Right ventricle myocardium inferior (tissue), 1 donor: ENCODE results near the gene APH1B. TPM values are rescaled to one million over a fixed set of nuclear protein-coding genes. Genes with fewer than 3 reads are reported as not detected.

Experiments
- ATAC-seq: fragments of 200-7000 bp; cut with Tn5 transposase; one replicate; pipeline ENCODE4 v1.9.1; 2020; ENCODE audit warnings: mild to moderate bottlenecking, moderate library complexity
- DNase-seq: peaks from one replicate; pipeline ENCODE4 v3.0.0; 2021; ENCODE audit errors: missing footprints
- intact Hi-C: fragments of 100-400 bp; cut with DNase I; formaldehyde crosslinking; loops from one replicate; pipeline ENCODE4 v1.11.0; 2022
- total RNA-seq: library from RNA; stranded (reverse); fragmentation: NEBNext Ultra II Directional; extraction: Animal tissue kit (Norgen Biotek cat#: 25700); gene quantifications from one replicate; pipeline ENCODE4 v1.2.1, GENCODE V29; 2021
- donor health status: DM: no; HTN: yes; CAD: no; lungs with severe emphysema.

APH1B gene
- total RNA-seq, 1 donor from 2014 or later: 6.2 TPM

DNA sequence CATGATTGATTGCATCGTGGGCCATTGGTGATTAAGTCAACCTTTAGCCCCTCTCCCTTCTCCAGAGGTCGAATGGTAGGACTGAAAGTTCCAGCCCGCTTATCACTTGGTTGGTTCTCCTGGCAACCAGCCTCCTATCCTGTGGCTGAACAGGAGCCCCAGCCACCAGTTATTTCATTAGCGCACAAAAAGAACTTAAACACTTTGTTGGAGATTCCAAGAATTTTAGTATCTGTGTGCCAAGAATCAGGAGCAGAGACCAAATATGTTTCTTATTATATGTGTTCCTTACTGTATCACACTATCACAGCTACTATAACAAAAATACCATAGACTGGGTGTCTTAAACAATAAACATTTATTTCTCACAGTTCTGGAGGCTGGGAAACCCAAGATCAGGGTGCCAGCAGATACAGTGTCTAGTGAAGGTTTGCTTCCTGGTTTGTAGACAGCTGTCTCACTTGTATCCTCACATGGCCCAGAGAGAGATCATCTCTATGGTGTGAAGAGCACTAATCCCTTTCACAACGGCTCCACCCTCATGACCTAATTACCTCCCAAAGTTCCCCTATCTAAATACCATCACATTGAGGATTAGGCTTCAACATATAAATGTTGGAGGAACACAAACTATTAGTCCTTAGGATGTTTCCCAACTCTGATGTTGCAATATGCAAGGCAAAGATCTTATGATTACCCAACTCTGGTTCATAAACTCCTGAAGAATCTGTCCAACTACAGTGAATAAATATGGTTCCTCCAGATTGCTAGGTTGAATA lies 30.5 kb upstream of the APH1B start:
- DNase-seq (no peak), ATAC-seq (peak; percentile 85)
- intact Hi-C loops: loop anchor here (10.0 kb wide), 1 partner anchor 92 kb away; the partner anchor contains the start of gene RPS27L

DNA sequence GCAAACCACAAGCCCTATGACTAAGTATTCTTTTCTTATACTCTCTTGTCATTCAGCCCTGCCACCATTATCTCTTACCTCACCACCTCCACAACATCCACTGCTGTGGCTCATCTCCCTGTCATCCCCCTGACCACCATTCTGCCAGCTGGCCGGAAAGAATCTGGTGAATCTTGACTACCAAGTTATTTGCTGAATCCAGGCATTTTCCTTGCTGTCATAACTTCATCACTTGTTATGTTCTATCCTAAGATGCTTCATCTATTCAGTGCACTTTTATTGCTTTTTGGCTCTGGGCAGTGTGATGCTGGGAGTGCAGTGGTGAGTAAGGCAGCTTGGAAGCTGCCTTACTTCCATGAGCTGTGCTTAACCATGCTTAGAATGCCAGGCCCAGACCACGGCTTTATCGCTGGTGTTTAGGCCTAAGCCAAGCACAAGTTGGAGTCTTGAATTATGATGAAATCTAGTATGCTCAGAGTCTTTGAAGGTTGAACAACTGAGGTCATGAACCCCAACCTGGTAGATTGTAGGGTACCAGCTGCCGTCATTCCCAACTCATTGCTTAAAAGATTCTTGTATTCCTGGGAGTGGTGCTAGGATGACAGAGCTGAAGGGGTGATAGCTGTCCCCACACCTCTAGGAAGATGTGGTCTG lies 27.0 kb upstream of the APH1B start:
- no peak for ATAC-seq
- intact Hi-C loops: no loop called here

DNA sequence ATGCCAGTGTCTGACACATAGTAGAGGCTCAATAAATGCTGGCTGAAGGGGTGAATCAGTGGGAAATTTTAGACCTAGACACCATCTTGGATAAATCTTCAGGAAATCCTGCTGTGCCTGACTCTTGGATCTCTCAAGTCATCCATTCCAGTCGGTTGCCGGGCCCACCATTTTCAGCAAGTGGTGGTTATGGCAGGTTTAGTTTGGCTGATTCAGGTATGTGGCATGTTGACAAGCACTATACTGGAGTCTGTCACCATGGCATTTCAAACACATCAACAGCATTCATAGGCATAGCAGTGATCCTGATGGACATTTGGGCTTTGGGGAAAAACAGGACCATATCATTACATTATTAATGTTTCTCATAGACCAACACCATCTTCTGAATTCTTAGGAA lies 25.7 kb upstream of the APH1B start:
- intact Hi-C loops: no loop called here
- no peak for ATAC-seq

More for the DNA sequence above, 27.0 kb upstream of the APH1B start:
- no peak for DNase-seq

DNA sequence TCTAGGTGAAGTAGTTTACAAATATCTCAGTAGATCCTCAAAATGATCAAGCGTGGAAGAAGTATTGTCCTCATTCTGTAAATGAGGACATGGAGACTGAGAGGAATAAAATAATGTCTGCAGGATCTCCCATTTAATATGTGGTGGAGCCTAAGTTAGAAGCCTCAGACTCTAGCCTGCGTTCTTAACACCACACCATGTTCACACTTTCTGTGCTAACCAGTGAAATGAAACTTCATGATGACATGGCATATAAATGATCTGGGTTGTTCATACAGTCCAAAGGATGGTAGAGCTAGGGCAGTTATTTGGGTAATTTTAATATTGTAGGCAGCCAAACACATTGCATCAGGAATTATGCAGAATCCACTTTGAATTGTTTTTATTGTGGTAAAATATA lies 25.1 kb upstream of the APH1B start:
- intact Hi-C loops: no loop called here
- DNase-seq (no peak), ATAC-seq (no peak)

More for the DNA sequence above, 25.7 kb upstream of the APH1B start:
- DNase-seq: no peak

DNA sequence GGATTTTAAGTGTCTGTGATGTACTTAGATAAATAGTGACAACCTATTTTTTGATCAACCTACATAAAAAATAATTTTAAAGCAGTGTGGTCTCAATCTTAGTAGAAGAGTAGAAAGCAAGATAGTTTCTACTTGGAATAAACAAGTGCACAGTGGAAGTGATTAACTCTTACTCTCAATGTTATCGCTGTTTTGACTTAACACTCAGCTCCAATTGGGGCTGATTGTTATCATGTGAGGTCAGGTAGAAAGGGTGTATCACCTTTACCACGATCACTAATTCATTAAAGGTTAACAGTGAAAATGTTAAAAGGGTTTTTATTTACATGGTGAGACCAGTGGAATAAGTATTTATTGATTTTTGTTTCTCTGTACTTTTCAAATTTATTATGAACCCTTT lies 22.4 kb upstream of the APH1B start:
- intact Hi-C loops: no loop called here
- DNase-seq (no peak), ATAC-seq (no peak)

DNA sequence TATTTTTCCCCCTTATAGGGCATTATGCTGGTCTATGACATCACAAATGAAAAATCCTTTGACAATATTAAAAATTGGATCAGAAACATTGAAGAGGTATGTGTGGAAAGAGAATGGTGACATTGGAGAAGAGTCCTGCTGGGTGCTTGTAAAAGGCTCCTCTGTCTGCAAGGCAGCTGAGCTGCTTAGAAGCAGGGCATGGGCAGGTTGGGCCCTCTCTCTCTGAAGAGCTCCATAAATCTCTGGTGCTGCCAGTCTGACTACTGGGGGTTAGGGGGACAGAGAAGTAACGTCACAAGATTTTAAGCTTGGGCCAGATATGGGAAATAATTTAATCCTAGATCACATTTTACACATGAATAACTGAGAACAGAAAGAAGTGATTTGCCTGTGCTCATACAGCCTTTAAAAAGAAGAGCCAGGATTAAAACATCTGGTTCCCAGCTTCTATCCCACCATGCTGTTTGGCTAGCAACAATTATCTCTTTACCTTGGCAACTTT lies 21.9 kb upstream of the APH1B start:
- intact Hi-C loops: no loop called here
- DNase-seq: no peak
- no peak for ATAC-seq

DNA sequence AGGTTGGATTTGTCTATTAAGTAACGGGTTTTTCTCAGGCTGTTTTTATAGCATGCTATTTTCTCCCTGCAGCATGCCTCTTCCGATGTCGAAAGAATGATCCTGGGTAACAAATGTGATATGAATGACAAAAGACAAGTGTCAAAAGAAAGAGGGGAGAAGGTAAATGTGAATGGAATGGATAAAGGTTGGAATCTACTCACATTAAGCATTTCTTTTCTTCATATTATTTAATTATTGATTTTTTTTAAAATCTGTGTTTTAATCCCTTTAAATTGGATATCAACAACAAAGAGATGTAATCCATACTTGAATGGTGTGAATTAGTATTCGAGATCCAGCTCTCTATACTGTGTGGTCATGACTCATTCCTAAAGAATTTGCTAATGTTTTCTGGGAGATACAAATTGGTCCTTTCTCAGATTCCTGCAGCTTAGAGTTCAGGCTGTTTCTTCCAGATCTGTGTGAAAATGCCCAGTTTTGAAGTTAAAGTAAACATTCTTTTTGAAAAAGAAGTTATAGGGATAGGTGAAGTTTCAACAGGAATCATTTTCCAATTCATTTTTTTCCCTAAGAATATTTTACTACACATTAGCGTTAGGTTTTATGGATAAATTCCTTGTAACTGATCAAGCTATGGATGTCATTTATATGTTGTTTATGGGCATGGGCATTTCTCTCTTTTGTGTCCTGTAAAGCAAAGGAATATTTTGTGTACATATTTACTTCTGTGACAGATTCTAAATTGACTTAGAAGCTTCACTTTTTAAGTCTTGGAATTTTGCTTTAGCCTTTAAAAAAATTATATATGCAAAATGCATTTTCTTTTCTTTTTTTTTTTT lies 20.8 kb upstream of the APH1B start:
- intact Hi-C loops: no loop called here
- no peak for ATAC-seq

DNA sequence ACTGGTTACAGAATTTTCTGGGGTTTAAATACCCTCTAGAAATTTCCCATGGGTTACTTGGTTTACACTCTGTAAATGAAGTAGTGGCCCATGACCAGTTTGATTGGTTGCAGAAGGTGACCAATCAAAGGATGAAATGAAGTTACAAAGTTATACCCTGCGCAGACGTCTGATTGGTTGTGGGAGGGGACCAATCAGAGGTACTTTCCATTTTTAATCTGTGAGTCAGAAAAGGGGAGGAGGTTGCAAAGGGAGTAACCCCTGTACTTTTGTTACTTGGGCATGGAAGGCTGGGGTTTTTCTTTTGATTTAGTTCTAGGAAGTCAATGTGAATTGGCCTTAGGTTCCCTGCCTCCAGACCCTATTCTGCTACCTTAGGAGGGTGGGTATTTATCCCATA lies 18.7 kb upstream of the APH1B start:
- intact Hi-C loops: no loop called here
- no peak for ATAC-seq
- no peak for DNase-seq

More for the DNA sequence above, 20.8 kb upstream of the APH1B start:
- no peak for DNase-seq

DNA sequence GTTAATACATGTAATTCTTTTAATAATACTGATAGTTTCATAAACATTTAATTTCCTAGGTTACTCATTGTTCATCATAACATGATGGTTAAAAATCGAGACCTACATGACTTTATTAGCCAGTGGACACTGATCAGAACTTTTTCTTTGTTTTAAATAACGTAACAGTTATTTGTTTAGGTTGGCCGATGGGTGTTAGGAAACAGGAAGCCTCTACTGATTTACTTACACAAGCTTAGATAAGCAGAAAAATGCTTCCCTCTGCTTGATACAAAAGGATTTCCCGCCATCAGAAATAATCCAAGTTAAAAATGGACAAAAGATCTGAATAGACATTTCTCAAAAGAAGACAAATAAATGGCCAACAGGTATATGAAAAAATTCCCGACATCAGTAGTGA lies 16.6 kb upstream of the APH1B start:
- intact Hi-C loops: no loop called here
- no peak for ATAC-seq
- no peak for DNase-seq

DNA sequence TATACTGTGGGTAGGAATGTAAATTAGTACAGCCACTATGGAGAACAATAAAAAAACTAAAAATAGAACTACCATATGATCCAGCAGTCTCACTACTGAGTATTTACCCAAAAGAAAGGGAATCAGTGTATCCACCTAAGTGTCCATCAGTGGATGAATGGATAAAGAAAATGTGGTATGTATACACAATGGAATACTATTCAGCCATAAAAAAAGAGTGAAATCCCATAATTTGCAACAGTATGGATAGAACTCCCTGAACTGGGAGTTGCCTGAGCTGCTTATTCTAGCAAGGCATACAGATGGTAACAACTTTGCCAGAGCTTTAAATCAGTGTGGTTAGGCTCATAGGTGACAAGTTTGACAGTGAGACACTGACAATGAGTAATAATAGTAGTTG lies 16.1 kb upstream of the APH1B start:
- intact Hi-C loops: no loop called here
- ATAC-seq: no peak
- DNase-seq: no peak

DNA sequence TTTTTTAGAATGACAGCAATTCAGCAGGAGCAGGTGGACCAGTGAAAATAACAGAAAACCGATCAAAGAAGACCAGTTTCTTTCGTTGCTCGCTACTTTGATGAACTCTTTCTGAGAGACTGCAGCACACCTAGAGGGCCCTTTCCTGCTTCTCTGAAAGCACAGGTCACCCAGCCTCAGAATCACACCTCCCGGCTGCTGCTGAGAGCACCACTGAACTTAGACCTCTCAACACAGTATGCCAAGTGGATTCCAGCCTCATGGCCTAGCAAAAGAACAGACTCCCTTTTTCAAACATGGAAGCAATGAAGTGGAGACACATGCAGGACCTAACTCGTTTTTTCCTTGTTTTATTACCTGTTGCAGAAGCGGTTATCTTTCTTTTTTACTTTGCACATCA lies 13.9 kb upstream of the APH1B start:
- DNase-seq (no peak), ATAC-seq (no peak)
- intact Hi-C loops: no loop called here

DNA sequence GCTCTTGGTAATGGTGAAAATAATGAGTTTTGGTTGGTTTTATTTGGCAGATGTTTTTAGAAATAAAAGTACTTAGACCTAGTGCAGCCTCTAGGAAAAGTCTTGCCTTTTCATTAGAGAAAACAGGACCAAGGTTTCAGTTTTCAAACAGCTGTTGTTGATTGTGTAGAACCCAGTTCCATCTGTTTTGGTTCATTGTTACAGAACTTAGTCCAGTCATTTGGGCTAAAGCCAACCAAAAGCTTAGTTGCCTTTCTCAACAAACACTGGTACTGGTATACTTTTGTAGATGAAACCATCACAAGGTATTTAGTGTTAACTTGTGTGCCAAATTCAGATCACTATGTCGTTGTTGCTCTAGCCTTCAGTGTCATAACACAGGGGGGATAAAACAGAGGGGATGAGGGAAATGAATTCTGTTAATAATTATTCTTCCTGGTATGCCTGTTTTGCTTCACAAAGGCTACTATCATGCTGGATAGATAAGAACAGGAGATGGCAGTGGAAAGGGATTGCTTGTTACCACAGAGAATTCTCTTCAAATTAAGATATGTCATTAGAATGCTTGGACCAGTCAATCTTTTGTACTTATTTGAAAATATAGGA lies 12.6 kb upstream of the APH1B start:
- intact Hi-C loops: no loop called here
- no peak for ATAC-seq
- DNase-seq: no peak

DNA sequence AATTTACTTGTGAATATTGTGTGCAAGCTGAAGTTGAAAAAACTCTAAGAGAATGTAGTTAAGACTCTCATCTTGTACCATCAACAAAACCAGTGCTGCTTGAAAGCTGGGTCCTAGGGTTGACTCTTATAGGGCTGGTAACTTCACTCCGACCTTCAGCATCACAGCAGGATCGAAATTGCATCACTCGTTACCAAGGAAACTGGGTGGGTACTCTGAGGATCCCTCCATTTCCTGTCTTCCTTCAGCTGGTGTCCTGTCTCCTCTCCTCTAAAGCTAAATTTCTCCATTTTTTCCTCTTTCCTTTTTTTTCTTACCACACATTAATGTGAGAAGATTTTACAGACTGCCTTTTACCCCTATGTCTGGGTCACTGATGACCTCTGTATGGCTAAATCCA lies 3.0 kb upstream of the APH1B start:
- no peak for DNase-seq
- no peak for ATAC-seq
- intact Hi-C loops: no loop called here

DNA sequence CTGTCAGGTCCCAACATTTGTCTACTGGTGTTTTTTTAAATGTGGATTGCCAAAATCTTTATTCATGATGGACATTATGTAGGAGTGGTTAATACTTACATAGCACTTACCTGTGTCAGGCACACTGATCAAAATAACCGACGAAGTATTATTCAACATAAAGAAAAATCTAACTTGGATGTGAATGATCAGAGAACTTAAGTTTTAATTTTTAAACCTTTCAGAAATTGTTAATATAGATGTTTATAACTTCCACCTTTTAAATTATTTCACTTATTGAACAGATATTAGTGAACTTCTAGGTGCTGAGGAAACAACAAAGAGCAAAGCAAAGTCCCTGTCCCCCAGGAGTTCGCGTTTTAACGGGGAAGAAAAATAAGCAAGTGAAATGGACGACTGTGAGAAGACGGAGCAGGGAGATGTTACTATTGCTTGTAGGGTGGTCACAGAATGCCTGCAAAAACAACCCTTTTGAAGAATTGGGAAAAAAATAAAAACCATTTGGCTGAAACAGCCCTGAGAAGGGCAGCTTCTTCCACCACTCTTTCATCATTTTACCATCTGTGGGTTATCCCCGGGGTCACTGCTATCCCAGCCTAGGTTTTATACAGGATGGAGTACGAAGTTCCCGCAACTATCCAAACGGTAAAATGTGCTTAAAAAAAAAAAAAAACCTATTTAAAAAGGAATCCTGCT lies 915 bp upstream of the APH1B start:
- intact Hi-C loops: loop anchor here (2.0 to 5.0 kb wide), 3 partner anchors 54 to 120 kb away; partner anchors contain the start of genes RAB8B and RPS27L
- ATAC-seq (no peak), DNase-seq (no peak)

DNA sequence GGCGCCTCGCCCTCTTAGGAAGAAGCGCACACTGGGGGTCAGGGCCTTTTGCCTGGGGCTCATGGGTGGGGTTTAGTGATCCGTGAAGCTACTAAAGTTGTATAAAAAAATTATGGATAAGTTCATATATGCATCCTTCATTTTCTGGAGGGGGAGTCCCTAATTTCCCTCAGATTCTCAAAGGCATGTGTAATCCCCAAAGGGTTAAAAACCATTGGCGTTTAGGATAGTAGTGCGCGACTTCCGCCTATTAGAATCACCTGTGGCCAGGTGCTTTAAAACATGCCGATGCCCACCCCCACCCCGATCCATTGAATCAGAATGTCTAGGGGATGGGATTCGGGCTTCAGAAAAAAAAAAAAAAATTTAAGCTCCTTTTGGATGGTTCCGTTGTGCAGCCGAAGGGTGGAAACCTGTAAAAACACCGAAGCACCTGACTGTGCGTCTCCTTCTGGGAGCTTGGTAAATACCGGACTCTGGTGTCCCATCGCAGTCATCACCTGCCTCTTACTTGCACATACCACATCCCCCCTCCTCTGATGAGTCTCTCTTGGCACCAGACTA lies 570 bp downstream of the APH1B start:
- intact Hi-C loops: loop anchor here (2.0 to 5.0 kb wide), 3 partner anchors 56 to 121 kb away; partner anchors contain the start of genes RAB8B and RPS27L
- no peak for ATAC-seq
- no peak for DNase-seq

DNA sequence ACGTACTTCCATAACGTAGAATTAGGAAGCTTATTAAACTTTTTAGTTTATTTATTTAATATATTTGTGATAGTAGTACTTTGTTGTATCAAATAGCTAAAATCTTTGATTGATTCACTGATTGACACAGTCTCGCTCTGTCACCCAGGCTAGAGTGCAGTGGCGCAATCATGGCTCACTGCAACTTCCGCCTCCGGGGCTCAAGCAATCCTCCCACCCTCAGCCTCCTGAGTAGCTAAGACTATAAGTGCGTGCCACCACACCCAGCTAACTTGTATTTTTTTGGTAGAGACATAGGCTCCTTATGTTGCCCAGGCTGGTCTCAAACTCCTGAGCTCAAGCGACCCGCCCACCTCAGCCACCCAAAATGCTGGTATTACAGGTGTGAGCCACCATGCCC lies 5.7 kb downstream of the APH1B start:
- ATAC-seq (no peak), DNase-seq (peak; percentile 86)
- intact Hi-C loops: no loop called here

DNA sequence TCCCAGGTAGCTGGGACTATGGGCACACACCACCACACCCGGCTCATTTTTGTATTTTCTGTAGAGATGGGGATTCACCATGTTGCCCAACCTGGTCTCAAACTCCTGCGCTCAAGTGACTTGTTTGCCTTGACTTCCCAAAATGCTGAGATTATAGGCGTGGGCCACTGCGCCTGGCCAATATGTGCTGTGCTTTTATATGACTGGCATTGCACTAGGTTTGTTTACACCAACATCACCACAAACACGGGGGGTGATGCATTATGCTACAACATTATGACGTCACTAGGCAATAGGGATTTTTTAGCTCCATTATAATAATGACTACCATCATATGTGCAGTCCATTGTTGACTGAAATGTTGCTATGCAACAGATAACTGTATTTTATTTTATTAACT lies 6.9 kb downstream of the APH1B start:
- ATAC-seq: no peak
- intact Hi-C loops: no loop called here
- DNase-seq: no peak

DNA sequence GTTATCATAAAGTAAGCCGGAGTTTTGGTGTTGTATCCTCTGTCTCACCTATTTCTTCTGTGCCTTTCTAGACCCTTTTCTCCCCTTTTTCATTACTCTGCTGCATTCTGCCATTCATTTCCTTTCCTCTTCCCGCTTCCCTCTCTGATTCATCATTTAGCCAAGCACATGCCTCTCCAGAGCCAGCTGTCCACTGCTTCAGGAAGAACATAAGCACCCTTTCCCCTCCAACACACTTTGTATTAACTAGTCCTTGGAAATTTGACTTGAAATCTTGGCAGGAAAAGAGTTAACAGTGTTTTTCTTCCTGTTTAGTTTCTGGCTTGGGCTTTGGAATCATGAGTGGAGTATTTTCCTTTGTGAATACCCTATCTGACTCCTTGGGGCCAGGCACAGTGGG lies 9.7 kb downstream of the APH1B start:
- intact Hi-C loops: no loop called here
- ATAC-seq (no peak), DNase-seq (no peak)
